ENCODE results near the gene INSC.

Gene INSC

GRCh38 chr11:15171956-15172355 lies 57.2 kb downstream of the INSC start:
- DNase-seq (ENCODE audit: low spot score) = no peak
- no peak overlapping the region for H3K27ac ChIP-seq
- POLR2A ChIA-PET (ENCODE audit: low non-redundant PET) = no interaction called here
- no peak for TF ChIP-seq CTCF (conservative IDR thresholded peaks at IDR 0.05; ENCODE audit: low read depth)
- CTCF ChIA-PET = no interaction called here

GRCh38 chr11:15175831-15176230 lies 61.1 kb downstream of the INSC start:
- DNase-seq (ENCODE audit: low spot score) = no peak
- POLR2A ChIA-PET (ENCODE audit: low non-redundant PET) = no interaction called here
- no peak overlapping the region for H3K27ac ChIP-seq
- TF ChIP-seq CTCF (conservative IDR thresholded peaks at IDR 0.05; ENCODE audit: low read depth) = no peak
- CTCF ChIA-PET = interaction anchor here (0.6 kb wide), 1 partner anchor 35 kb away, joined by 9 read pairs; no protein-coding TSS in a partner anchor

- CTCF ChIA-PET = no interaction called here
- POLR2A ChIA-PET (ENCODE audit: low non-redundant PET) = no interaction called here
- DNase-seq (ENCODE audit: low spot score) = no peak
- TF ChIP-seq CTCF (conservative IDR thresholded peaks at IDR 0.05; ENCODE audit: low read depth) = no peak
- H3K27ac ChIP-seq = no peak overlapping the region
These were observed 62.0 kb downstream of the INSC start for GRCh38 chr11:15176646-15177163.

GRCh38 chr11:15177491-15177890 lies 62.8 kb downstream of the INSC start:
- ChIA-PET CTCF (no interaction called here), POLR2A (ENCODE audit: low non-redundant PET) (no interaction called here)
- DNase-seq (ENCODE audit: low spot score) = no peak
- H3K27ac ChIP-seq = no peak overlapping the region
- TF ChIP-seq CTCF (conservative IDR thresholded peaks at IDR 0.05; ENCODE audit: low read depth) = no peak

- no peak overlapping the region for H3K27ac ChIP-seq
- ChIA-PET POLR2A (ENCODE audit: low non-redundant PET) (no interaction called here), CTCF (interaction anchor here (0.5 kb wide), 1 partner anchor 30 kb away, joined by 4 read pairs; no protein-coding TSS in a partner anchor)
These were observed 63.5 kb downstream of the INSC start for GRCh38 chr11:15178214-15178613.

GRCh38 chr11:15179167-15179566 lies 64.4 kb downstream of the INSC start:
- no peak for TF ChIP-seq CTCF (conservative IDR thresholded peaks at IDR 0.05; ENCODE audit: low read depth)
- ChIA-PET CTCF (no interaction called here), POLR2A (ENCODE audit: low non-redundant PET) (no interaction called here)
- H3K27ac ChIP-seq = no peak overlapping the region
- DNase-seq (ENCODE audit: low spot score) = no peak

More at GRCh38 chr11:15178214-15178613, 63.5 kb downstream of the INSC start:
- no peak for DNase-seq (ENCODE audit: low spot score)
- no peak for TF ChIP-seq CTCF (conservative IDR thresholded peaks at IDR 0.05; ENCODE audit: low read depth)

All from RWPE1 (cell line).